GM23338 (cell line): ENCODE results near the gene NPIPB12. TPM values are rescaled to one million over a fixed set of nuclear protein-coding genes. Genes with fewer than 3 reads are reported as not detected.
A peak's percentile ranks its signal among the peaks of the same experiment; 100 is the strongest.
"Not testable (repeated sequence)": the region's sequence is repeated elsewhere in the genome, so short reads cannot be mapped to it uniquely, and the experiment has no call there.

Experiments used
- ATAC-seq: fragments of 200-7000 bp; cut with Tn5 transposase; 3 replicates; pipeline ENCODE4 v1.9.1; 2020
- DNase-seq: peaks from one replicate; pipeline ENCODE4 v3.0.0-alpha.2; 2015; ENCODE audit warnings: low spot score
- H2AFZ ChIP-seq: fragments of 200-600 bp; sonication (generic); 2 replicates; pipeline ENCODE4 v1.8.0; 2016; ENCODE audit warnings: antibody characterized with exemption, mild to moderate bottlenecking, moderate library complexity
- H3F3A ChIP-seq: fragments of 200-600 bp; sonication (generic); replicated peaks from 2 replicates; pipeline ENCODE4 v1.8.0; 2017; ENCODE audit warnings: antibody characterized with exemption, mixed run types, low read depth
- H3K27ac ChIP-seq: fragments of 200-600 bp; sonication (generic); 2 replicates; pipeline ENCODE4 v1.6.1; 2016; ENCODE audit warnings: low read depth
- H3K27me3 ChIP-seq: fragments of 200-600 bp; sonication (generic); 2 replicates; pipeline ENCODE4 v1.8.0; 2016; ENCODE audit warnings: mild to moderate bottlenecking, mixed run types, moderate library complexity; ENCODE audit not compliant: insufficient read depth
- H3K36me3 ChIP-seq: fragments of 200-600 bp; sonication (generic); 2 replicates; pipeline ENCODE4 v1.8.0; 2016; ENCODE audit warnings: mild to moderate bottlenecking; ENCODE audit not compliant: insufficient read depth
- H3K4me1 ChIP-seq: fragments of 200-600 bp; sonication (generic); 2 replicates; pipeline ENCODE4 v1.8.0; 2016; ENCODE audit warnings: mild to moderate bottlenecking, moderate library complexity; ENCODE audit not compliant: insufficient read depth
- H3K4me2 ChIP-seq: fragments of 200-600 bp; sonication (generic); 2 replicates; pipeline ENCODE4 v1.7.1; 2017; ENCODE audit warnings: mixed run types
- H3K4me3 ChIP-seq: fragments of 200-600 bp; sonication (generic); 2 replicates; pipeline ENCODE4 v1.6.1; 2016; ENCODE audit warnings: mixed run types
- H3K79me2 ChIP-seq: fragments of 200-600 bp; sonication (generic); replicated peaks from 2 replicates; pipeline ENCODE4 v1.8.0; 2017; ENCODE audit warnings: mild to moderate bottlenecking; ENCODE audit not compliant: insufficient read depth
- H3K9me2 ChIP-seq: fragments of 200-600 bp; sonication (generic); 2 replicates; pipeline ENCODE4 v1.8.0; 2017; ENCODE audit not compliant: insufficient read depth
- H4K20me1 ChIP-seq: fragments of 200-600 bp; sonication (generic); replicated peaks from 2 replicates; pipeline ENCODE4 v1.8.0; 2017; ENCODE audit warnings: mild to moderate bottlenecking; ENCODE audit not compliant: insufficient read depth
- H3K27ac Mint-ChIP-seq: 2 replicates; pipeline ENCODE4 v1.8.0; 2020; ENCODE audit warnings: inconsistent platforms, mild to moderate bottlenecking, moderate library complexity, mixed read lengths
- H3K27me3 Mint-ChIP-seq: 3 replicates; pipeline ENCODE4 v1.8.0; 2022; ENCODE audit warnings: low read depth, mild to moderate bottlenecking, moderate library complexity, mixed read lengths, inconsistent platforms; ENCODE audit not compliant: insufficient read depth, poor library complexity
- H3K36me3 Mint-ChIP-seq: 3 replicates; pipeline ENCODE4 v1.8.0; 2021; ENCODE audit warnings: low read depth, mild to moderate bottlenecking, inconsistent platforms, moderate library complexity, mixed read lengths
- H3K4me1 Mint-ChIP-seq: 3 replicates; pipeline ENCODE4 v1.8.0; 2020; ENCODE audit warnings: mild to moderate bottlenecking, inconsistent platforms, mixed read lengths
- H3K4me3 Mint-ChIP-seq: 3 replicates; pipeline ENCODE4 v1.8.0; 2021; ENCODE audit warnings: moderate library complexity, mild to moderate bottlenecking, inconsistent platforms, mixed read lengths
- H3K9me3 Mint-ChIP-seq: 3 replicates; pipeline ENCODE4 v1.8.0; 2020; ENCODE audit warnings: moderate library complexity, mild to moderate bottlenecking, inconsistent platforms, mixed read lengths
- polyA plus RNA-seq: library from polyadenylated mRNA; unstranded; fragments of >200 nt; fragmentation: Nextera tagmentation; extraction: Ambion mirVana; gene quantifications from 2 replicates; pipeline ENCODE4 v1.2.1, GENCODE V29; 2016
- total RNA-seq: library from RNA; depleted of rRNA; stranded (reverse); fragments of >200 nt; shearing (Covaris generic); gene quantifications from 2 replicates; pipeline ENCODE4 v1.2.3, GENCODE V29; 2014

The NPIPB12 gene
- total and polyA plus RNA-seq, 2 experiments from 2014 or later = 64.6 to 66.2 TPM

- not testable (repeated sequence) for H3K4me3 Mint-ChIP-seq, H3K27ac ChIP-seq, H4K20me1 ChIP-seq, H3K36me3 ChIP-seq, H3K27me3 Mint-ChIP-seq, H2AFZ ChIP-seq, DNase-seq, H3K4me1 ChIP-seq, H3K9me3 Mint-ChIP-seq, H3K27me3 ChIP-seq, H3K4me3 ChIP-seq, H3K4me2 ChIP-seq, H3K27ac Mint-ChIP-seq, H3K9me2 ChIP-seq, H3F3A ChIP-seq, H3K36me3 Mint-ChIP-seq, H3K4me1 Mint-ChIP-seq, H3K79me2 ChIP-seq
- ATAC-seq = peak; percentile 54
Observed at GRCh38 chr16:29465985-29466824, 40.0 kb downstream of the NPIPB12 start.

DNA sequence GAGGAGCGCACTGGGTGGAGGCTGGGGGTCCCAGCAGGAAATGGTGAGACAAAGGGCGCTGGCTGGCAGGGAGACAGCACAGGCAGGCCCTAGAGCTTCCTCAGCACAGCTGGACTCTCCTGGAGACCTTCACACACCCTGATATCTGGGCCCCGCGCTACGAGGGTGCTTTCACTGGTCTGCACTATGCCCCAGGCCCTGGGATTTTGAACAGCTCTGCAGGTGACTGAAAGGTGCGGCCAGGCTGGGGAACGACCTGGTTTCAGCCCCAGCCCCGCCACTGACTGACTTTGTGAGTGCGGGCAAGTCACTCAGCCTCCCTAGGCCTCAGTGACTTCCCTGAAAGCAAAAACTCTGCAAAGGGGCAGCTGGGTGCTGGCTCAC lies 45.6 kb downstream of the NPIPB12 start:
- not testable (repeated sequence) for DNase-seq, H4K20me1 ChIP-seq, H3K4me3 Mint-ChIP-seq, H3K27ac ChIP-seq, H3K4me1 Mint-ChIP-seq, H3K79me2 ChIP-seq, H2AFZ ChIP-seq, H3K9me2 ChIP-seq, H3K27ac Mint-ChIP-seq, H3K27me3 ChIP-seq, H3K4me3 ChIP-seq, H3K9me3 Mint-ChIP-seq, H3K36me3 Mint-ChIP-seq, H3K36me3 ChIP-seq, H3K27me3 Mint-ChIP-seq, H3F3A ChIP-seq, H3K4me1 ChIP-seq, H3K4me2 ChIP-seq
- ATAC-seq = peak; percentile 46

GRCh38 chr16:29459706-29460646 lies 46.2 kb downstream of the NPIPB12 start, which contains the start of gene SULT1A4:
SULT1A4 (plus strand) TSS chr16:29459913; CDS start chr16:29461386, 1,473 bp downstream.
- H3K27me3 Mint-ChIP-seq, H3K4me3 ChIP-seq, H2AFZ ChIP-seq, H4K20me1 ChIP-seq, H3K9me2 ChIP-seq, H3K4me2 ChIP-seq, H3K9me3 Mint-ChIP-seq, H3K27me3 ChIP-seq, H3K36me3 ChIP-seq, H3K4me1 ChIP-seq, DNase-seq, H3K36me3 Mint-ChIP-seq, H3K27ac ChIP-seq, H3K79me2 ChIP-seq, H3K4me3 Mint-ChIP-seq, H3K27ac Mint-ChIP-seq, H3F3A ChIP-seq, H3K4me1 Mint-ChIP-seq: not testable (repeated sequence)
- peak; percentile 57 for ATAC-seq

GRCh38 chr16:29457660-29458059 lies 48.5 kb downstream of the NPIPB12 start:
- not testable (repeated sequence) for H3K79me2 ChIP-seq, H3K27ac ChIP-seq, H3K27me3 Mint-ChIP-seq, H3K4me1 Mint-ChIP-seq, H3K4me1 ChIP-seq, ATAC-seq, H3K36me3 Mint-ChIP-seq, H3K27me3 ChIP-seq, H4K20me1 ChIP-seq, H3K4me3 ChIP-seq, H3K4me3 Mint-ChIP-seq, H3K36me3 ChIP-seq, H2AFZ ChIP-seq, H3K9me3 Mint-ChIP-seq, H3K9me2 ChIP-seq, DNase-seq, H3F3A ChIP-seq, H3K27ac Mint-ChIP-seq, H3K4me2 ChIP-seq

DNA sequence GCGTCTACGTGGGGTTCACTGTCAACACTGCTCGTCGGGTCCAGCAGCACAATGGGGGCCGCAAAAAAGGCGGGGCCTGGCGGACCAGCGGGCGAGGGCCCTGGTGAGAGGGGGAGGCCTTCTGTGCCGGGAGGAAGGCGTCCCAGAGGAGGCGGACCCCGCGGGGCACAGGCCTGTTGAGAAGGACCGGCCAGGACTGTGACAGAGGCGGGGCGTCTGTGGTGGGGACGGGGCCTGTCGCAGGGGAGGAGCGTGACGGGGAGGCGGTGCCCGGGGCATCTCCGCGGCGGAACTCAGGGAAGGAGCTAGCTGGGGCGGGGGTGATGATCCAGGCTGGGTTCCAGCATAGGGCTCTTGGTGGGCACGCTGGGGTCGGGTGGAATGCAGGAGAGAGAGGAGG lies 51.4 kb downstream of the NPIPB12 start:
- not testable (repeated sequence) for DNase-seq, H3K27ac ChIP-seq, H3K27ac Mint-ChIP-seq, H3K27me3 Mint-ChIP-seq, H3K9me3 Mint-ChIP-seq, H3K4me2 ChIP-seq, H3K36me3 Mint-ChIP-seq, H2AFZ ChIP-seq, H3K27me3 ChIP-seq, H4K20me1 ChIP-seq, H3K4me1 ChIP-seq, H3K4me3 Mint-ChIP-seq, H3K9me2 ChIP-seq, H3K79me2 ChIP-seq, H3K4me1 Mint-ChIP-seq, H3F3A ChIP-seq, H3K4me3 ChIP-seq, H3K36me3 ChIP-seq
- ATAC-seq = peak; percentile 74

GRCh38 chr16:29454269-29454668 lies 51.9 kb downstream of the NPIPB12 start, which contains the start of the genes BOLA2 and SLX1B:
BOLA2 (minus strand) TSS chr16:29454351; CDS start chr16:29454253, 98 bp downstream.
SLX1B (plus strand) TSS chr16:29454533.
- H4K20me1 ChIP-seq, H3K79me2 ChIP-seq, H3K9me3 Mint-ChIP-seq, H2AFZ ChIP-seq, H3K4me3 Mint-ChIP-seq, H3K27ac Mint-ChIP-seq, H3K4me1 Mint-ChIP-seq, H3K4me1 ChIP-seq, H3K36me3 ChIP-seq, H3K36me3 Mint-ChIP-seq, H3F3A ChIP-seq, H3K4me2 ChIP-seq, H3K27ac ChIP-seq, H3K9me2 ChIP-seq, H3K27me3 ChIP-seq, H3K27me3 Mint-ChIP-seq, DNase-seq, H3K4me3 ChIP-seq: not testable (repeated sequence)
- peak; percentile 86 for ATAC-seq
